Ectodermal cell (in vitro differentiated cells): ENCODE data around the gene COMMD4.

Experiments
- H3K27ac ChIP-seq: 2 replicates; pipeline ENCODE4 v1.7.0; 2013; ENCODE audit warnings: mild to moderate bottlenecking, low read depth, low read length; ENCODE audit not compliant: insufficient read depth, poor library complexity, severe bottlenecking
- H3K27me3 ChIP-seq: 2 replicates; pipeline ENCODE4 v1.7.0; 2013; ENCODE audit warnings: mild to moderate bottlenecking, low read length; ENCODE audit not compliant: insufficient read depth, control insufficient read depth, poor library complexity, severe bottlenecking
- H3K36me3 ChIP-seq: one replicate; pipeline ENCODE4 v1.7.0; 2013; ENCODE audit warnings: low read length; ENCODE audit not compliant: control insufficient read depth, insufficient read depth
- H3K4me1 ChIP-seq: one replicate; pipeline ENCODE4 v1.7.0; 2013; ENCODE audit warnings: low read length; ENCODE audit not compliant: control insufficient read depth, insufficient read depth
- H3K4me3 ChIP-seq: 2 replicates; pipeline ENCODE4 v1.7.0; 2013; ENCODE audit warnings: low read depth, low read length, control low read depth; ENCODE audit not compliant: insufficient read depth
- H3K9me3 ChIP-seq: 2 replicates; pipeline ENCODE4 v1.7.0; 2013; ENCODE audit warnings: mild to moderate bottlenecking, low read length, moderate library complexity; ENCODE audit not compliant: control insufficient read depth
- WGBS, 2 experiments: methylation state at CpG; one replicate each; pipeline ENCODE4 v1.1.7; 2013; ENCODE audit warnings: missing lambda C conversion rate in 2 of 2; 5-methylcytosine and 5-hydroxymethylcytosine counted together

Gene COMMD4

GRCh38 chr15:75355369-75355768, 19.5 kb downstream of the COMMD4 start:
- H3K4me3 ChIP-seq = no peak overlapping the region
- H3K27ac ChIP-seq = no peak overlapping the region
- WGBS, 2 experiments = 91 to 94% methylated on average over 4 of the region's 4 CpGs
- H3K27me3 ChIP-seq = no peaks in the 10 kb centered on the region
- H3K4me1 ChIP-seq = no peaks in the 10 kb centered on the region
- peaks cover 9% of the 10 kb centered on the region for H3K36me3 ChIP-seq
- H3K9me3 ChIP-seq = no peaks in the 10 kb centered on the region

- Histone ChIP-seq H3K36me3 (peaks cover 9% of the 10 kb centered on the region), H3K4me1 (no peaks in the 10 kb centered on the region), H3K9me3 (no peaks in the 10 kb centered on the region), H3K27me3 (no peaks in the 10 kb centered on the region), H3K4me3 (no peak overlapping the region), H3K27ac (no peak overlapping the region)
- WGBS, 2 experiments = 92 to 94% methylated on average over 28 of the region's 28 CpGs
Observed at GRCh38 chr15:75356006-75356405, 20.1 kb downstream of the COMMD4 start.

GRCh38 chr15:75356517-75356916, 20.7 kb downstream of the COMMD4 start:
- H3K9me3 ChIP-seq = no peaks in the 10 kb centered on the region
- H3K36me3 ChIP-seq = peaks cover 9% of the 10 kb centered on the region
- H3K4me3 ChIP-seq = no peak overlapping the region
- 96 to 97% methylated on average over 20 of the region's 20 CpGs for WGBS, 2 experiments
- H3K4me1 ChIP-seq = no peaks in the 10 kb centered on the region
- H3K27ac ChIP-seq = no peak overlapping the region
- no peaks in the 10 kb centered on the region for H3K27me3 ChIP-seq

GRCh38 chr15:75357976-75358673, 22.3 kb downstream of the COMMD4 start:
- Histone ChIP-seq H3K4me3 (no peak overlapping the region), H3K27ac (no peak overlapping the region), H3K4me1 (no peaks in the 10 kb centered on the region), H3K27me3 (no peaks in the 10 kb centered on the region), H3K9me3 (no peaks in the 10 kb centered on the region), H3K36me3 (peaks cover 9% of the 10 kb centered on the region)
- 90% methylated on average over 17 of the region's 17 CpGs for WGBS, 2 experiments

GRCh38 chr15:75358771-75359536, 23.1 kb downstream of the COMMD4 start:
- H3K9me3 ChIP-seq = no peaks in the 10 kb centered on the region
- 94 to 96% methylated on average over 10 of the region's 10 CpGs for WGBS, 2 experiments
- no peak overlapping the region for H3K27ac ChIP-seq
- no peaks in the 10 kb centered on the region for H3K27me3 ChIP-seq
- no peaks in the 10 kb centered on the region for H3K4me1 ChIP-seq
- H3K36me3 ChIP-seq = peaks cover 9% of the 10 kb centered on the region
- no peak overlapping the region for H3K4me3 ChIP-seq

- H3K27me3 ChIP-seq = no peaks in the 10 kb centered on the region
- no peak overlapping the region for H3K27ac ChIP-seq
- 91 to 95% methylated on average over 15 of the region's 15 CpGs for WGBS, 2 experiments
- H3K4me1 ChIP-seq = no peaks in the 10 kb centered on the region
- H3K9me3 ChIP-seq = no peaks in the 10 kb centered on the region
- H3K36me3 ChIP-seq = peaks cover 9% of the 10 kb centered on the region
- H3K4me3 ChIP-seq = no peak overlapping the region
Observed at GRCh38 chr15:75359537-75360250, 23.8 kb downstream of the COMMD4 start.

- Histone ChIP-seq H3K4me3 (no peak overlapping the region), H3K36me3 (peaks cover 9% of the 10 kb centered on the region), H3K9me3 (no peaks in the 10 kb centered on the region), H3K27ac (no peak overlapping the region), H3K4me1 (no peaks in the 10 kb centered on the region), H3K27me3 (no peaks in the 10 kb centered on the region)
- WGBS, 2 experiments = 90 to 100% methylated on average over 1 of the region's 1 CpG
Observed at GRCh38 chr15:75360391-75360790, 24.5 kb downstream of the COMMD4 start.

GRCh38 chr15:75360856-75361255, 25.0 kb downstream of the COMMD4 start:
- Histone ChIP-seq H3K27ac (no peak overlapping the region), H3K4me3 (no peak overlapping the region), H3K36me3 (peaks cover 9% of the 10 kb centered on the region), H3K9me3 (no peaks in the 10 kb centered on the region), H3K4me1 (no peaks in the 10 kb centered on the region), H3K27me3 (no peaks in the 10 kb centered on the region)
- WGBS, 2 experiments = 92 to 95% methylated on average over 7 of the region's 7 CpGs

- H3K27me3 ChIP-seq = no peaks in the 10 kb centered on the region
- H3K4me1 ChIP-seq = no peaks in the 10 kb centered on the region
- no peaks in the 10 kb centered on the region for H3K9me3 ChIP-seq
- peaks cover 14% of the 10 kb centered on the region for H3K36me3 ChIP-seq
- 93 to 94% methylated on average over 10 of the region's 10 CpGs for WGBS, 2 experiments
- no peak overlapping the region for H3K27ac ChIP-seq
- no peak overlapping the region for H3K4me3 ChIP-seq
Observed at GRCh38 chr15:75361361-75361988, 25.6 kb downstream of the COMMD4 start.
